GM23338 (cell line): ENCODE results near the gene GLCE. TPM values are rescaled to one million over a fixed set of nuclear protein-coding genes. Genes with fewer than 3 reads are reported as not detected.

Source experiments
- ATAC-seq: fragments of 200-7000 bp; cut with Tn5 transposase; 3 replicates; pipeline ENCODE4 v1.9.1; 2020
- DNase-seq: peaks from one replicate; pipeline ENCODE4 v3.0.0-alpha.2; 2015; ENCODE audit warnings: low spot score
- H2AFZ ChIP-seq: fragments of 200-600 bp; sonication (generic); 2 replicates; pipeline ENCODE4 v1.8.0; 2016; ENCODE audit warnings: antibody characterized with exemption, mild to moderate bottlenecking, moderate library complexity
- H3F3A ChIP-seq: fragments of 200-600 bp; sonication (generic); replicated peaks from 2 replicates; pipeline ENCODE4 v1.8.0; 2017; ENCODE audit warnings: antibody characterized with exemption, mixed run types, low read depth
- H3K27ac ChIP-seq: fragments of 200-600 bp; sonication (generic); 2 replicates; pipeline ENCODE4 v1.6.1; 2016; ENCODE audit warnings: low read depth
- H3K27me3 ChIP-seq: fragments of 200-600 bp; sonication (generic); 2 replicates; pipeline ENCODE4 v1.8.0; 2016; ENCODE audit warnings: mild to moderate bottlenecking, mixed run types, moderate library complexity; ENCODE audit not compliant: insufficient read depth
- H3K36me3 ChIP-seq: fragments of 200-600 bp; sonication (generic); 2 replicates; pipeline ENCODE4 v1.8.0; 2016; ENCODE audit warnings: mild to moderate bottlenecking; ENCODE audit not compliant: insufficient read depth
- H3K4me1 ChIP-seq: fragments of 200-600 bp; sonication (generic); 2 replicates; pipeline ENCODE4 v1.8.0; 2016; ENCODE audit warnings: mild to moderate bottlenecking, moderate library complexity; ENCODE audit not compliant: insufficient read depth
- H3K4me2 ChIP-seq: fragments of 200-600 bp; sonication (generic); 2 replicates; pipeline ENCODE4 v1.7.1; 2017; ENCODE audit warnings: mixed run types
- H3K4me3 ChIP-seq: fragments of 200-600 bp; sonication (generic); 2 replicates; pipeline ENCODE4 v1.6.1; 2016; ENCODE audit warnings: mixed run types
- H3K79me2 ChIP-seq: fragments of 200-600 bp; sonication (generic); replicated peaks from 2 replicates; pipeline ENCODE4 v1.8.0; 2017; ENCODE audit warnings: mild to moderate bottlenecking; ENCODE audit not compliant: insufficient read depth
- H3K9me2 ChIP-seq: fragments of 200-600 bp; sonication (generic); 2 replicates; pipeline ENCODE4 v1.8.0; 2017; ENCODE audit not compliant: insufficient read depth
- H4K20me1 ChIP-seq: fragments of 200-600 bp; sonication (generic); replicated peaks from 2 replicates; pipeline ENCODE4 v1.8.0; 2017; ENCODE audit warnings: mild to moderate bottlenecking; ENCODE audit not compliant: insufficient read depth
- H3K27ac Mint-ChIP-seq: 2 replicates; pipeline ENCODE4 v1.8.0; 2020; ENCODE audit warnings: inconsistent platforms, mild to moderate bottlenecking, moderate library complexity, mixed read lengths
- H3K27me3 Mint-ChIP-seq: 3 replicates; pipeline ENCODE4 v1.8.0; 2022; ENCODE audit warnings: low read depth, mild to moderate bottlenecking, moderate library complexity, mixed read lengths, inconsistent platforms; ENCODE audit not compliant: insufficient read depth, poor library complexity
- H3K36me3 Mint-ChIP-seq: 3 replicates; pipeline ENCODE4 v1.8.0; 2021; ENCODE audit warnings: low read depth, mild to moderate bottlenecking, inconsistent platforms, moderate library complexity, mixed read lengths
- H3K4me1 Mint-ChIP-seq: 3 replicates; pipeline ENCODE4 v1.8.0; 2020; ENCODE audit warnings: mild to moderate bottlenecking, inconsistent platforms, mixed read lengths
- H3K4me3 Mint-ChIP-seq: 3 replicates; pipeline ENCODE4 v1.8.0; 2021; ENCODE audit warnings: moderate library complexity, mild to moderate bottlenecking, inconsistent platforms, mixed read lengths
- H3K9me3 Mint-ChIP-seq: 3 replicates; pipeline ENCODE4 v1.8.0; 2020; ENCODE audit warnings: moderate library complexity, mild to moderate bottlenecking, inconsistent platforms, mixed read lengths
- CREB1 ChIP-seq: fragments of 250-450 bp; sonication (Bioruptor Pico); IDR thresholded peaks from 2 replicates; pipeline ENCODE4 v1.5.0; 2020; ENCODE audit warnings: low read depth, mild to moderate bottlenecking, moderate library complexity
- EZH2phosphoT487 ChIP-seq: fragments of 200-600 bp; sonication (generic); IDR thresholded peaks from one replicate; pipeline ENCODE4 v1.8.1; 2018; ENCODE audit warnings: antibody characterized with exemption; ENCODE audit not compliant: unreplicated experiment
- JUNB ChIP-seq: IDR thresholded peaks from one replicate; pipeline ENCODE4 v1.6.1; 2016; ENCODE audit warnings: antibody characterized with exemption; ENCODE audit not compliant: unreplicated experiment
- POLR2AphosphoS5 ChIP-seq: IDR thresholded peaks from 2 replicates; pipeline ENCODE4 v1.6.1; 2016; ENCODE audit warnings: antibody characterized with exemption, low read depth
- ZNF331 ChIP-seq: fragments of 250-450 bp; sonication (Bioruptor Pico); IDR thresholded peaks from 2 replicates; pipeline ENCODE4 v1.5.0; 2020; ENCODE audit warnings: low read depth, mild to moderate bottlenecking, moderate library complexity
- polyA plus RNA-seq: library from polyadenylated mRNA; unstranded; fragments of >200 nt; fragmentation: Nextera tagmentation; extraction: Ambion mirVana; gene quantifications from 2 replicates; pipeline ENCODE4 v1.2.1, GENCODE V29; 2016
- total RNA-seq: library from RNA; depleted of rRNA; stranded (reverse); fragments of >200 nt; shearing (Covaris generic); gene quantifications from 2 replicates; pipeline ENCODE4 v1.2.3, GENCODE V29; 2014
- TF ChIP-seq, protein P1 (sequence below), 2 experiments: fragments of 200-600 bp in 1 of 2; sonication (generic) in 1 of 2; conservative IDR thresholded peaks; 2 replicates each; pipeline versions ENCODE4 v1.5.1 to v1.6.1; 2016 to 2017; ENCODE audit warnings: antibody characterized with exemption in 2 of 2, low read depth in 2 of 2, mild to moderate bottlenecking in 2 of 2, moderate library complexity in 1 of 2
- TF ChIP-seq, protein P2 (sequence below): IDR thresholded peaks from one replicate; pipeline ENCODE4 v1.6.1; 2018; ENCODE audit warnings: antibody characterized with exemption; ENCODE audit not compliant: unreplicated experiment

Gene GLCE
- total and polyA plus RNA-seq, 2 experiments from 2014 or later: 7.5 to 15.5 TPM

- peaks cover 6% of the 10 kb centered on the region for H3K27me3 Mint-ChIP-seq
- H3K27ac Mint-ChIP-seq: no peak overlapping the region
- Histone ChIP-seq H3K4me2 (no peak overlapping the region), H3K4me3 (no peak overlapping the region), H3K9me2 (0 out of 2 replicates have a peak, but pooled peaks cover 5% of the 10 kb centered on the region), H3K36me3 (no peaks in the 10 kb centered on the region), H3K79me2 (no peaks in the 10 kb centered on the region), H3F3A (0 out of 2 replicates have a peak, but pooled peaks cover 6% of the 10 kb centered on the region), H3K4me1 (peaks cover 6% of the 10 kb centered on the region; the same call in 1 of the 2 replicates), H3K27me3 (no peaks in the 10 kb centered on the region), H4K20me1 (no peaks in the 10 kb centered on the region), H3K27ac (no peak overlapping the region), H2AFZ (no peak overlapping the region)
- DNase-seq (no peak), ATAC-seq (no peak)
- TF ChIP-seq ZNF331 (CRISPR knock-in tag) (no peak), EZH2phosphoT487 (no peak)
- no peaks in the 10 kb centered on the region for H3K9me3 Mint-ChIP-seq
- H3K36me3 Mint-ChIP-seq: no peaks in the 10 kb centered on the region
- peaks cover 12% of the 10 kb centered on the region for H3K4me1 Mint-ChIP-seq
- H3K4me3 Mint-ChIP-seq: no peak overlapping the region
These were observed 16.5 kb upstream of the GLCE start for GRCh38 chr15:69143756-69144436.

GRCh38 chr15:69144530-69144929 is 15.9 kb upstream of the GLCE start:
- H3K4me2 ChIP-seq: no peak overlapping the region
- 0 out of 2 replicates have a peak, but pooled peaks cover 6% of the 10 kb centered on the region for H3F3A ChIP-seq
- H3K79me2 ChIP-seq: no peaks in the 10 kb centered on the region
- no peaks in the 10 kb centered on the region for H4K20me1 ChIP-seq
- peaks cover 6% of the 10 kb centered on the region; the same call in 1 of the 2 replicates for H3K4me1 ChIP-seq
- H3K4me1 Mint-ChIP-seq: peaks cover 7% of the 10 kb centered on the region
- H3K27me3 ChIP-seq: no peaks in the 10 kb centered on the region
- H3K4me3 ChIP-seq: no peak overlapping the region
- peaks cover 1% of the 10 kb centered on the region for H3K27me3 Mint-ChIP-seq
- no peaks in the 10 kb centered on the region for H3K9me3 Mint-ChIP-seq
- H3K27ac ChIP-seq: no peak overlapping the region
- no peak overlapping the region for H3K4me3 Mint-ChIP-seq
- ATAC-seq (no peak), DNase-seq (no peak)
- no peak overlapping the region for H2AFZ ChIP-seq
- H3K36me3 Mint-ChIP-seq: no peaks in the 10 kb centered on the region
- H3K36me3 ChIP-seq: no peaks in the 10 kb centered on the region
- TF ChIP-seq, protein P1, sequence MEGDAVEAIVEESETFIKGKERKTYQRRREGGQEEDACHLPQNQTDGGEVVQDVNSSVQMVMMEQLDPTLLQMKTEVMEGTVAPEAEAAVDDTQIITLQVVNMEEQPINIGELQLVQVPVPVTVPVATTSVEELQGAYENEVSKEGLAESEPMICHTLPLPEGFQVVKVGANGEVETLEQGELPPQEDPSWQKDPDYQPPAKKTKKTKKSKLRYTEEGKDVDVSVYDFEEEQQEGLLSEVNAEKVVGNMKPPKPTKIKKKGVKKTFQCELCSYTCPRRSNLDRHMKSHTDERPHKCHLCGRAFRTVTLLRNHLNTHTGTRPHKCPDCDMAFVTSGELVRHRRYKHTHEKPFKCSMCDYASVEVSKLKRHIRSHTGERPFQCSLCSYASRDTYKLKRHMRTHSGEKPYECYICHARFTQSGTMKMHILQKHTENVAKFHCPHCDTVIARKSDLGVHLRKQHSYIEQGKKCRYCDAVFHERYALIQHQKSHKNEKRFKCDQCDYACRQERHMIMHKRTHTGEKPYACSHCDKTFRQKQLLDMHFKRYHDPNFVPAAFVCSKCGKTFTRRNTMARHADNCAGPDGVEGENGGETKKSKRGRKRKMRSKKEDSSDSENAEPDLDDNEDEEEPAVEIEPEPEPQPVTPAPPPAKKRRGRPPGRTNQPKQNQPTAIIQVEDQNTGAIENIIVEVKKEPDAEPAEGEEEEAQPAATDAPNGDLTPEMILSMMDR (conservative IDR thresholded peaks at IDR 0.05; ENCODE audit: low read depth in 2 of 2): no peak
- TF ChIP-seq POLR2AphosphoS5: no peak
- TF ChIP-seq, protein P2, sequence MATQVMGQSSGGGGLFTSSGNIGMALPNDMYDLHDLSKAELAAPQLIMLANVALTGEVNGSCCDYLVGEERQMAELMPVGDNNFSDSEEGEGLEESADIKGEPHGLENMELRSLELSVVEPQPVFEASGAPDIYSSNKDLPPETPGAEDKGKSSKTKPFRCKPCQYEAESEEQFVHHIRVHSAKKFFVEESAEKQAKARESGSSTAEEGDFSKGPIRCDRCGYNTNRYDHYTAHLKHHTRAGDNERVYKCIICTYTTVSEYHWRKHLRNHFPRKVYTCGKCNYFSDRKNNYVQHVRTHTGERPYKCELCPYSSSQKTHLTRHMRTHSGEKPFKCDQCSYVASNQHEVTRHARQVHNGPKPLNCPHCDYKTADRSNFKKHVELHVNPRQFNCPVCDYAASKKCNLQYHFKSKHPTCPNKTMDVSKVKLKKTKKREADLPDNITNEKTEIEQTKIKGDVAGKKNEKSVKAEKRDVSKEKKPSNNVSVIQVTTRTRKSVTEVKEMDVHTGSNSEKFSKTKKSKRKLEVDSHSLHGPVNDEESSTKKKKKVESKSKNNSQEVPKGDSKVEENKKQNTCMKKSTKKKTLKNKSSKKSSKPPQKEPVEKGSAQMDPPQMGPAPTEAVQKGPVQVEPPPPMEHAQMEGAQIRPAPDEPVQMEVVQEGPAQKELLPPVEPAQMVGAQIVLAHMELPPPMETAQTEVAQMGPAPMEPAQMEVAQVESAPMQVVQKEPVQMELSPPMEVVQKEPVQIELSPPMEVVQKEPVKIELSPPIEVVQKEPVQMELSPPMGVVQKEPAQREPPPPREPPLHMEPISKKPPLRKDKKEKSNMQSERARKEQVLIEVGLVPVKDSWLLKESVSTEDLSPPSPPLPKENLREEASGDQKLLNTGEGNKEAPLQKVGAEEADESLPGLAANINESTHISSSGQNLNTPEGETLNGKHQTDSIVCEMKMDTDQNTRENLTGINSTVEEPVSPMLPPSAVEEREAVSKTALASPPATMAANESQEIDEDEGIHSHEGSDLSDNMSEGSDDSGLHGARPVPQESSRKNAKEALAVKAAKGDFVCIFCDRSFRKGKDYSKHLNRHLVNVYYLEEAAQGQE: no peak
- no peak for TF ChIP-seq CREB1
- TF ChIP-seq JUNB: no peak
- H3K27ac Mint-ChIP-seq: no peak overlapping the region
- H3K9me2 ChIP-seq: 0 out of 2 replicates have a peak, but pooled peaks cover 5% of the 10 kb centered on the region
